Left cardiac atrium (tissue), 4 donors: ENCODE data around the gene FOXF2. TPM values are rescaled to one million over a fixed set of nuclear protein-coding genes. Genes with fewer than 3 reads are reported as not detected.
"Not testable (repeated sequence)": the region's sequence is repeated elsewhere in the genome, so short reads cannot be mapped to it uniquely, and the experiment has no call there.

Experiments used
- ATAC-seq, 2 donors: fragments of 200-7000 bp; cut with Tn5 transposase; one replicate each; pipeline ENCODE4 v1.9.1; 2020; ENCODE audit warnings: mild to moderate bottlenecking in 2 of 2, moderate library complexity in 2 of 2
- DNase-seq: peaks from one replicate; pipeline ENCODE4 v3.0.0-alpha.2; 2020
- intact Hi-C, 2 donors: fragments of 100-400 bp; cut with DNase I; formaldehyde crosslinking; loops; one replicate each; pipeline versions ENCODE4 v1.14.1 to v1.15.1; 2022 to 2023
- long read RNA-seq: library from polyadenylated mRNA; unstranded; transcript quantifications from one replicate; pipeline ENCODE4 v2.0.0, GENCODE V29; 2021
- total RNA-seq, 2 donors: library from RNA; stranded (reverse); fragmentation: NEBNext Ultra II Directional; extraction: Animal tissue kit (Norgen Biotek cat#: 25700); gene quantifications; one replicate each; pipeline ENCODE4 v1.2.1, GENCODE V29; 2021
- donor health status: DM: no; HTN: yes; CAD: no.
- donor health status: DM: no; HTN: yes; CAD: no; lungs with severe emphysema.
- donor health status: DM: yes; HTN: yes; CAD: no.
- donor health status: Dilated cardiomyopathy.

Gene FOXF2
- under 1 TPM; 0.24 to 0.29 TPM for total RNA-seq
- long read RNA-seq: 0 reads

DNA sequence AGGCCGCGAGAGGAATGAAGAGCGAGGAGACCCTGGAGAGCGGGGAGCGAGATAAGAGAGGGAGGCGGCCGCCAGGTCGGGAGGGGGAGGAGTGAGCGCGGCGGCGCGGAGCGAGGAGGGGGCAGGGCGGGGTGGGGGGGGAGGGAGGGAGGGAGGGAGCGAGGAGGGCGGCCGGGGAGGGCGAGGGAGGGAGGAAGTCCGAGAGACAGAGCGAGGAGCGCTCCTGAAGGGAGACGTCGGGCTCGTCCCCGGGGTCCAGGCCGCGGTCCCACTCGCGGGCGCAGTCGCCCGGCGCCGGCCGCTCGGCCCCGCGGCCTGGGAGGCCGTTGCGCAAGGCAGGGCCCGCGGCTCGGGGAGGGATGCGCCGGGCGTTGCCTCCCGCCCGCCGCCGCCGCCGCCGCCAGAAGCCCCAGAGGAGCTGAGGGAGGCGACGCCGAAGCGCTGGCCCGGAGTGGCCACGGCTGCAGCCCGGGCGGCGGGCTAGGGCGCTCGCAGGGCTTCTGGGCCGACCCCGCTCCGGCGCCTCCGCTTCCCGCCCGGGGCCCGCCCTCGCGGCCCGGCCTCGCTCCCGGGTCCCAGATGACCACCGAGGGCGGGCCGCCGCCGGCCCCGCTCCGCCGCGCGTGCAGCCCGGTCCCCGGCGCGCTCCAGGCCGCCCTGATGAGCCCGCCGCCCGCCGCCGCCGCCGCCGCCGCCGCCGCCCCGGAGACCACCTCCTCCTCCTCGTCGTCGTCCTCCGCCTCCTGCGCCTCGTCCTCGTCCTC, at the start of gene FOXF2:
TSS of gene FOXF2 (plus strand) at position 208 of the 764 bp plus-strand sequence. CDS start at position 580, 372 bp downstream.
- DNase-seq (no peak), ATAC-seq (peak in 1 of 2 donors; percentile 17)
- intact Hi-C loops: loop anchor here in 1 of 2 donors (5.0 to 10.0 kb wide), 3 partner anchors 475 to 795 kb away; no protein-coding TSS in a partner anchor

DNA sequence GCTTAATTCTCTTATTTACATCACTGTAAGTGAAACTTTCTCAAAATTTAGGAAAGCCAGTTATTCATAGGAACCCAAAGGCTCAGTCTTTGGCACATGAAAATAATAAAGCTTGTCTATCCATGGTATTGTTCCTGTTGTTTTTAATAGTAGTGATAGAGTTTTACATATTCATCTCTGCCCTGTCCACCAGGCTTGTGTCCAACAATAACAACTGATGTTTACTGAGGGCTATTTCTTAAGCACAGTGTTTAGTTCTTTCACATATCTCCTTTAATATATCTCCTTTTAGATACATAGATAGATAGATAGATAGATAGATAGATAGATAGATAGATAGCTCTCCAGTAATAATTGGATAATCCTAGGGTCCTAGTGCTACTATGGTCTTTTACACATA, 43.3 kb upstream of the FOXF2 start:
- ATAC-seq (no peak), DNase-seq (no peak)
- intact Hi-C loops: no loop called here

DNA sequence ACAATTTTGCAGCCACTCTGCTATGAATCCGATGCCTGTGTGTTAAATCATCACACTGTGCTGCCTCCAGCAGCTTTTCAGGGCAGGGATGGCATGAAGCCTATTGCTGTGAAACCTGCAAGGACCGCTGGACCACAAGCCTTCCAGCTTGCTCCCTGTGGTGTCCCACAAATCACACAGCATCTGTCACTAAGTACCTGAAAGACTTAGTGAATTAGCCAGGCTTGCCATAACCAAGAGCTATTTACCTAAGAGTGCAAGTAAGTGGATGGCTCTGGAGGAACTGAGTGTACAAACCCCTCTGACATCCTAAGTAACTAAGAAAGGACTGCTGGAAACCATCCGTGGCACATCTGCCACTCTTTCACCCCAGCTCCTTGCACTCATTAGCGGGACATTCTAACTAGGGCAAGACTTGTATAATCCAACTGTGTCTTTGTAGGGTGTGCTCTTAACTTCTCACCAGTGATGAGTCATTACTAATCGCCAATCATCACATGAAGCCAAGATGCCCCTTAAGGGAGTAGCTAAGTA, 42.8 kb upstream of the FOXF2 start:
- intact Hi-C loops: no loop called here
- no peak for DNase-seq
- ATAC-seq: peak in 1 of 2 donors; percentile 37

DNA sequence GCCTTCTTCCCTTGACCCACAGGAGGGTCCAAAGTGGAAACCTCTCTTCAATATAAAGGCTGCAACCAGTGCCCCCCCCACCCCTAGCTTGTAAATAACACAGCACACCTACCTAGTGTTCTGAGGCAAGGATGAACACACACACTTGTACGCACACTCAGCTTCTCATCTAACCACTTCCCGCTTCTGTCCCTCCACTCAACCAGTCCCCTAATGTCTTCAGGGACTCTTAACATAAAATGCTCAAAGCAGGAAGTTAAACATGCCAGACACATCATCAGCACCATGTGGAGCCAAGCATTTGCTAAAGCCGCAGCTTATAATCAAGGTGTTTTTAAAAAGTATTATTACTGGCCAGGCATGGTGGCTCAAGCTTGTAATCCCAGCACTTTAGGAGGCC, 42.2 kb upstream of the FOXF2 start:
- DNase-seq: no peak
- no peak for ATAC-seq
- intact Hi-C loops: no loop called here

DNA sequence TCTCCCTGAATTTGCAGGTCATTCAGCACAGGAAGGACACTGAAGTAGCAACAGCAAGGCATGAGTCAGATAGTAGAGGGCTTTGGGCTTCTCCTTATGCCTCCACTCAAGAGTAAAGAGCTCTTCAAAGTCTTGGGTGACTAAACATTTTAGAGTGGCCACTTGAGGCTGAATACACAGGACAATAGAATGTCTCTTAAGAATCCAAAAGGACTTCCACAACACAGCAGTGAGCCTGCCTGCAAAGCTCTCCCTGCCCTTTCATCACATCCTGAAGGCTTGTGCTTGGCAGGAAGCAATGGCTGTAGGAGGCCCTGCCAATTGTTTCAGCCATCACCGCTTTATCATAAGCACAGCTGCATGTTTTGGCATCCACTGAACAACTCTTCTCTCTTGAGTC, 40.7 kb upstream of the FOXF2 start:
- DNase-seq: peak; percentile 53
- intact Hi-C loops: no loop called here
- peak; percentile 89 to 96 for ATAC-seq

DNA sequence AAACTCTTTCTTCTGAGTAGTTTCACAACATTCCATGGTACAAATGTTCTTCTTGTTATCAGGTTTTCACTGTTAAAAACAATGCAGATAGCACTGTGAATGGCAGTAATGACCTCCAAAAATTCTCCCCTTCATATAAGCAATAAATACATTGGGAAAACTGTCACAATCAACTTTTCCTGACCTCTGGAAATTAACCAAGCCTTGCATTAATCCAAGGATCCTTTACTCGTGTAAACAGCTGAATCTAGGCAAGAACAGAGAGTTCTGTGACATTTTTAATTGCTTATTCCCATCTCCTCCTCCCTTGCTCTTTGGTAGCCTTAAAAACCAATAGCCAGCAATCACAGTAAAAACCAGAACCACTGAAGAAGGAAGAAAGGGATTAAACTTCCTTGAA, 39.7 kb upstream of the FOXF2 start:
- ATAC-seq: no peak
- intact Hi-C loops: no loop called here
- no peak for DNase-seq

DNA sequence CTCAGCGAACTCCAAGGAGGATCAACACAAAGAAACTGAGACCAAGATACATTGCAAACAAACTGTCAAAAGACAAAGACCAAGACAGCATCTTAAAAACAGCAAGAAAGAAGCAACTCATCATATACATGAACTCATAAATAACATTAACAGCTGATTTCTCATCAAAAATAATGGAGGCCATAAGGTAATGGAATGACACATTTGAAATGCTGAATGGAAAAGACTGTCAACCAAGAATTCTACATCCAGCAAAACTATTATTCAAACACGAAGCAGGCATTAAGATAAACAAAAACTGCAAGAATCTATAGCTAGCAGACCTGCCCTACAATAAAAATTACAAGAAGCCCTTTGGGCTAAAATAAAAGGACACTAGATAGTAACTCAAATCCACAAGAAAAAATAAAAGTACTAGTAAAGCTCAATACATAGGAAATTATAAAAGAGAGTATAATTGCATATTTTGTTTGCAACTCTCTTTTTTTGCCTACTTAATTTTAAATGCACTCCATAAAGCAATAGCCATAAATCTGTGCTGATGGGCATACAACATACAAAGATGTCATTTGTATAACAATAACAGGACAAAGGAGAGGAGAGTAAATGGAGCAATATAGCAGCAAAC, 37.9 kb upstream of the FOXF2 start:
- no peak for ATAC-seq
- DNase-seq: no peak
- intact Hi-C loops: no loop called here

DNA sequence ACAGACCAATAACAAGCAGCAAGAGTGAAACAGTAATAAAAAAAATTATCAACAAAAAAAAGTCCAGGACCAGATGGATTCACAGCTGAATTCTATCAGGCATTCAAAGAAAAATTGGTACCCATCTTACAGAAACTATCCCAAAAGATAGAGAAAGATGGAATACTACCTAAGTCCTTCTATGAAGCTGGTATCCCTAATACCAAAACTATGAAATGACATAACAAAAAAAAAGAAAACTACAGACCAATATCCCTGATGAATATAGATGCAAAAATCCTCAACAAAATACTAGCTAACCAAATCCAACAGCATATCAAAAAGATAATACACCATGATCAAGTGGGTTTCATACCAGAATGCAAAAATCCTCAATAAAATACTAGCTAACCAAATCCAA, 34.3 kb upstream of the FOXF2 start:
- intact Hi-C loops, ATAC-seq, DNase-seq: not testable (repeated sequence)

DNA sequence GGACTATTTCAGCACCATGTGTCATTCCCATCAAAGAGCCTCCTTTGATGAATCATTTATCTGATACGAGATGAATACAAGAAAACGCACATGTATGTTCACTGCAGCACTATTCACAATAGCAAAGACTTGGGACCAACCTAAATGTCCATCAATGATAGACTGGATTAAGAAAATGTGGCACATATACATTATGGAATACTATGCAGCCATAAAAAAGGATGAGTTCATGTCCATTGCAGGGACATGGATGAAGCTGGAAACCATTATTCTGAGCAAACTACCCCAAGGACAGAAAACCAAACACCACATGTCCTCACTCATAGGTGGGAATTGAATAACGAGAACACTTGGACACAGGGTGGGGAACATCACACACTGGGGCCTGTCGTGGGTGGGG, 27.7 kb upstream of the FOXF2 start:
- ATAC-seq, DNase-seq, intact Hi-C loops: not testable (repeated sequence)

DNA sequence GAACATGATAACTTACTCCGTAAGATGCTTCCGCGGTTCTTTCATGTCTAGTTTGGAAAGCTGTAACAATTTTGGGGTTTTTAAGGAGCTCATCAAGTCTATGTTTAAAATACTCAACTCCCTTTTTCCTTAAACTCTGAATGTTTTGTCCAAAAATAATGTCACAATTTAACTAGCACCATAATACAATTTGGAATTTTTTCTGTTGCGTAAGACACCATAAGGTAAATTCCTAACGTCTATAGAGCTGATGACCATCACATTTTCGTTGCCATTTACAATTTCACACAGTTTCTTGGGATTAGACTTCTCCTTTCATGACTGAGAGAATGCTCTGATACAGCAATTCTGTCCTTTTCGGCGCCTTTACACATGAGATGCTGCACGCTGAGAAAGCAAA, 26.7 kb upstream of the FOXF2 start:
- ATAC-seq (no peak), DNase-seq (no peak)
- intact Hi-C loops: no loop called here

DNA sequence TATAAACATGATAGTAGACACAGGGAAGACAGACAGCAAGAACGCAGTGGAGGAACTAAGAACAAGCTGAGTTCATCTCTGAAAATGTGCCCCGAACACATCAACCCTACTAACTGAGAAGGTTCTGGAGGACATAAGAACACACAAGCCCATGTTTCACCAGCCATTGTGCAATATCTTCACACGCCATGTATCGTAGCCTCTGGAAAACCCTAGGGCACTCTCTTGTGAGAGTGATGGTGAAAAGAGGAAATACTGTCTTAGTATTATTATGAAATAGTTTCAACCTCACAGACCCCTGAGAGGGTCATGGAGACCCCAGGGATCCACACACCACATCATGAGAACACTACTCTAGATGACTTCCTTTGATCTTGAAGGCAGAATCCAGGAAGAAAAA, 26.1 kb upstream of the FOXF2 start:
- DNase-seq (no peak), ATAC-seq (no peak)
- intact Hi-C loops: no loop called here

DNA sequence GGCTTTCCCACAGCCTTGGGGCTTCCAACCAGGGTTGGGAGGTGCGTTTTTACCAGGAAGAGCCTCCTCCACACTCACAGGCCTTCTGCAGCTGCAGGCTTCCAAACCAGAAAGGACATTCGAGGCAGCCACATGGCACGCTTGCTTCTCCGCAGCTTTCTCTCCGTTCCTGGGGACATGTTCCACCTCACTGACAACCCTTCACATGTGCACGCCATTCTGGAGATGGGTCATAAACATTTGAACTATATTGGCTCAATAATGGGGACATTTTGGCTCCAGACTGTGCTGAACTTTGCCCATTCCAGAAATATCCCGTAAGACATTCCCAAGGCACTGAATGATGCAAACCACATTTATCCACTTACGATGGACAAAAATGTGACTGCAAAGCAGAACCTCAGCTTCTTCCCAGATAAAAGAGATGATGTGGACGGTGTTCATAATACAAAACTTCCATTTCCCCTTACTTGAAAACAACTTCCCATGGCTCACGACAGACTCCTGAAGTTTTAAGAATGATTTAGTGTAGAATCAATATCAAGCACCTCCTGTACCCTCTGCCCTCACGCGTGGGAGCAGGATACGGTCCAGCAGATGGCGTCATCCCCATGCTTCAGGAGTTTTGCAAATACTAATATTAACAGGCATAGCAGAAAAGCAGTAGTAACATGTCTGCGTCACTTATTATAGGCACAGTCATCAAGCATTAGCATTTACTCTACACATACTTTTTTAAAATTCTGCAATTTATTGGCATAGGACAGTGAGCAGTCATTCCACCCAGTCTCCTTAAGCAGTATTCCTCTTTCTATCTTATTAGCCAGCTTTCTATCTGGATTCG, 25.4 kb upstream of the FOXF2 start:
- ATAC-seq: peak; percentile 33 to 65
- intact Hi-C loops: no loop called here
- DNase-seq: no peak

DNA sequence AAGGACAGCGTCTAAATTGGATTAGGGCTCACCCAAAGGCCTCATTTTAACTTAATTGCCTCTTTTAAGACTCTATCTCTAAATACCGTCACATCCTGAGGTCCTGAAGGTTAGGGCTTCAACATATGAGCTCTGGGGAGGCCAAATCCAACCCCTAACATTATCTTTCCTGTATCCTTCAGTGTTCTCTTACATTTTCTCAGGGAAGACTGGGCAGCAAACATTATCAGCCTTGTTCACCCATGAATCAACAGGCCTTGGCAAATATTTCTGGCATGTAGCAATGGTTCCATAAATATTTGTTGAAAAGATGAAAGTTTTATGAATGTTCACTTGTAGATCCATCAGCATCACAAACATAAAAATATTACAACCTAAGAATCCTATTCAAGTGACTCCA, 24.6 kb upstream of the FOXF2 start:
- intact Hi-C loops: no loop called here
- DNase-seq (no peak), ATAC-seq (no peak)

DNA sequence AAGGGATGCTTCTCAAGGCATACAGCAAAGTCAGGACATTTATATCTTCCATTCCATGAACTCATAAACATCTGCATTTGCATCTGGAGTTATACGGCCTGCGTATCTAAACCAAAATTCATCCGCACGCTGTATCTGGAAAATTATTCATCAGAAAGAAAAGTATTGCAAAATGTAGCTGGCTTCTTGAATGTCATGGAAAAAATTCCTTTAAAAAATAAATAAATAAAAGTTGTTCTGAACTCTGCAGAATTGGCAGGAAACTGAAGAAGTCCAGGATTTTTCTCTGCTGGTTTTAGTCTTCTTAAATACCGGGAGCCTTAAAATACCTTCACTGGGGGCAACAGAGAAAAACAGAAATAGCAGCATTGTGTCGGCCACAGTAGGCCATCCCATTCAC, 23.7 kb upstream of the FOXF2 start:
- no peak for DNase-seq
- intact Hi-C loops: no loop called here
- no peak for ATAC-seq

DNA sequence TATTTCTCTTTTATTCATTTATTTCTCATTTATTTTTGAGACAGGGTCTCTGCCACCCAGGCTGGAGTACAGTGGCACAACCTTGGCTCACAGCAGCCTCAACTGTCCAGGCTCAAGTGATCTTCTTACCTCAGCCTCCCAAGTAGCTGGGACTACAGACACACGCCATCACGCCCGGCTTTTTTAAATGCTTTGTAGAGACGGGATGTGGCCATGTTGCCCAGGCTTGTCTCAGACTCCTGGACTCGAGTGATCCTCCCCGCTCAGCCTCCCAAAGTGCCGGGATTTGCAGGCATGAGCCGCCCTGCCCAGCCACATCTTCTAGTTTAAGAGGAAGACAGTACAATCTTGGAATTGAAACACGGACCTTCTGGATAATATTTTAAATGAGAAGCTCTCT, 21.6 kb upstream of the FOXF2 start:
- DNase-seq: no peak
- ATAC-seq: no peak
- intact Hi-C loops: no loop called here

DNA sequence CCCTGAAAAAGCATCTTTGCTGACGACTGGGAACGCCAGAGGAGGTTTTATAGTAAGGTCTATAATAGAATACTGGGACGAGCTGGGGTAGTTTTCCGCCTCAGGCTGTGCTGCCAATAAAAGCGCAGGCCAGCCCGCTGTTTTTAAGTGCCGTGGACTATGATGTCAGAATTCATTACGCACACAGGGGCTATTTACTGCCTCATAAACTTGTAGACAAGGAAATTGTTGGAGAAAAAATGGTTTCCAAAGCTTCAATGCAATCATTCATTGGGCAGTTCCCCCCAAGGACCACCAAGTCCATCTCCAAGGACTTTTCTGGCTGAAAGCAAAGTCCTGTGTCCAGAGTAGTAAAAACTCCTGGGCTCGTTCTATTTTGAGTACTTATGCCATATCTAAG, 20.4 kb upstream of the FOXF2 start:
- intact Hi-C loops: no loop called here
- DNase-seq: no peak
- ATAC-seq: no peak

DNA sequence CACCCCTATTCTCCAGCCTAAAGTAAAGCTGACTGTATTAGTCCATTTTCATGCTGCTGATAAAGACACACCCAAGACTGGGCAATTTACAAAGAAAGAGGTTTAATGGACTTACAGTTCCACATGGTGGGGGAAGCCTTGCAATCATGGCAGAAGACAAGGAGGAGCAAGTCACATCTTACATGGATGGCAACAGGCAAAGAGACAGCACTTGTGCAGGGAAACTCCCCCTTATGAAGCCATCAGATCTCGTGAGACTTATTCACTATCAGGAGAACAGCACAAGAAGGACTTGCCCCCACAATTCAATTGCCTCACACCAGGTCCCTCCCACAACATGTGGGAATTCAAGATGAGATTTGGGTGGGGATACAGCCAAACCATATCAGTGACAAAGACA, 19.7 kb upstream of the FOXF2 start:
- ATAC-seq, DNase-seq, intact Hi-C loops: not testable (repeated sequence)

DNA sequence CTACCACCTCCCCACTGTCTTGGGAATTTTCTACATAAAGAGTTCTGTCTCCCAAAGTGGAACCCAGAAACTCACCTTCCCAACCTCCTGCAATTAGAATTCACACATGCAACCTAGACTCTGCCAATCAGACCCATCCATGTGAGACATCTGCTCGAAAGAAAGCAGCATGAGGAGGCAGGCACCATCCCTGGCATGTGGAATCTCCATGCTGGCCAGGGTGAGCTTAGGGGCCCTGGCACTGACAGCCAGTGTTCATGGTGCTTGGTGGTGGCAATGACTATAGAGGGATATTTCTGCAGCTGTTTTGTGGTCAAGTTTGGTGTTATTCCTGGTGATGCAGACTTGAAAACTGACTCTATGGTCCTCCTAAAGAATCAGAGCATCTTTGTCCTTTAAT, 17.4 kb upstream of the FOXF2 start:
- ATAC-seq (no peak), DNase-seq (no peak)
- intact Hi-C loops: no loop called here

DNA sequence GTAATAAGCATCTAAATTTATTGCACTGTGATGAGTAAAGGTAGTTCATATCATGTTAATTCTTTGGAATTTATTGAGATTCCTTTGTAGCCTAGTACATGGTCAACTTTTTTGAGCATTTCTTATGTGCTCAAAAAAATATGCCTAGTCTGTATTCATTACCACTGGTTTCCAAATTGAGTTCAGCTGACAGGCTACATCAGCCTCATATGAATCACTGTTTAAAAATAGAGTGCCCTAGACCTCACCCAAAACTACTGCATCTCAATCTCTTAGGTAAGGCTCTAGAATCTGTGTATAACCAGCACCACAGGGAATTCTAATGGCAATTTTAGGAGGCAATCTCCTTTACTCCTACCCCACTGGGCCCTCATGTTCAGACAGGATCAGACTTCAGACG, 16.7 kb upstream of the FOXF2 start:
- ATAC-seq (no peak), DNase-seq (no peak)
- intact Hi-C loops: no loop called here

DNA sequence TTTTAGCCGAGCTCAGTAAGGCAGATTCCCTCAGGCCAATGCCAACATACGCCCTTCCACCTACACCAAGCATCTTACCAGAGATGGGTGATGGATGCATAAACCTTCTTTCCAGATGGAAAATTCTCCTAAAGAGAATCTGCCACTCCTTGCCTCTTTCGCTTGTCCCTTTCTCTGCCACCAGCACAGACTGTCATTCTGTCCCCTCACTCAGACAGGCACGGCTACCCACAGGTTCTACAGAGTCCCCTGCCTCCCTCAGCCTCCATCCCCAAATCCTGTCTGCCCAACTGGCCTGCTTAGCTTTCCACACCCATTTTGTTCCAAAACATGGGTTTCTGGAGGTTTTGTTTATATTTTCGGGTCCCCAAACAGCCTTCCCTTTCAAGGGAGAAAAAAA, 12.7 kb upstream of the FOXF2 start:
- DNase-seq: no peak
- intact Hi-C loops: no loop called here
- ATAC-seq: no peak
